ENCODE data around the gene FYB2. TPM values are rescaled to one million over a fixed set of nuclear protein-coding genes. Genes with fewer than 3 reads are reported as not detected.

Gene FYB2
- not detected for total RNA-seq
- not detected for polyA plus RNA-seq
- not detected for total RNA-seq

- Mint-ChIP-seq H3K27ac (no peak within 1 kb of the TSS), H3K4me3 (no peak within 1 kb of the TSS), H3K36me3 (no peaks in the 10 kb centered on the region), H3K27me3 (peaks cover 0 to 45% (median 22%) of the 10 kb centered on the region in 5 donors), H3K9me3 (peaks cover 0 to 6% (median 0%) of the 10 kb centered on the region in 11 donors), H3K4me1 (no peaks in the 10 kb centered on the region)
- Histone ChIP-seq H3K27ac (ENCODE audit: low read depth, low read length) (no peak within 1 kb of the TSS), H3K9me3 (ENCODE audit: control insufficient read depth in 2 of 3, low read length in 3 of 3) (no peaks in the 10 kb centered on the region), H3K36me3 (ENCODE audit: control insufficient read depth in 2 of 3, insufficient read depth in 3 of 3, low read length in 3 of 3) (no peaks in the 10 kb centered on the region), H3K4me3 (ENCODE audit: low read length) (no peak within 1 kb of the TSS), H3K4me1 (ENCODE audit: control insufficient read depth in 2 of 2, insufficient read depth in 2 of 2, low read length in 2 of 2) (no peaks in the 10 kb centered on the region), H3K27me3 (ENCODE audit: control insufficient read depth in 2 of 2, insufficient read depth in 2 of 2, low read length in 2 of 2) (no peaks in the 10 kb centered on the region)
- intact Hi-C loops (cut with micrococcal nuclease), result no loop called here
- ATAC-seq (no peak), DNase-seq (no peak)
- ChIA-PET CTCF (interaction anchor here (0.5 kb wide), 1 partner anchor 11 kb away, joined by 3 read pairs; no protein-coding TSS in a partner anchor), POLR2A (no interaction called here)
Measured at GRCh38 chr1:56819387-56819899, at the start of gene FYB2. Gene FYB2, minus strand, starts transcription at chr1:56819404. Its CDS starts 114 bp downstream, at chr1:56819290.

GRCh38 chr1:56868761-56869160 lies 49.6 kb upstream of the FYB2 start:
- POLR2A ChIA-PET, result no interaction called here
- Histone ChIP-seq H3K9me3 (ENCODE audit: control insufficient read depth in 2 of 3, low read length in 3 of 3) (no peaks in the 10 kb centered on the region), H3K4me3 (ENCODE audit: low read length) (no peak overlapping the region), H3K4me1 (ENCODE audit: control insufficient read depth in 2 of 2, insufficient read depth in 2 of 2, low read length in 2 of 2) (no peaks in the 10 kb centered on the region), H3K36me3 (ENCODE audit: control insufficient read depth in 2 of 3, insufficient read depth in 3 of 3, low read length in 3 of 3) (no peaks in the 10 kb centered on the region), H3K27me3 (ENCODE audit: control insufficient read depth in 2 of 2, insufficient read depth in 2 of 2, low read length in 2 of 2) (peaks cover 0 to 2% of the 10 kb centered on the region in 2 donors), H3K27ac (ENCODE audit: low read depth, low read length) (no peak overlapping the region)
- Mint-ChIP-seq H3K36me3 (no peaks in the 10 kb centered on the region), H3K9me3 (peaks cover 0 to 8% (median 0%) of the 10 kb centered on the region in 11 donors), H3K4me1 (no peaks in the 10 kb centered on the region), H3K4me3 (no peak overlapping the region), H3K27me3 (peaks cover 0 to 42% (median 25%) of the 10 kb centered on the region in 5 donors), H3K27ac (no peak overlapping the region)
- no peak for ATAC-seq
- CTCF ChIA-PET, result no interaction called here
- intact Hi-C loops (cut with micrococcal nuclease), result no loop called here
- no peak for DNase-seq

- Mint-ChIP-seq H3K27me3 (peaks cover 0 to 38% (median 22%) of the 10 kb centered on the region in 5 donors), H3K4me1 (no peaks in the 10 kb centered on the region), H3K36me3 (no peaks in the 10 kb centered on the region), H3K4me3 (no peak overlapping the region), H3K9me3 (peaks cover 0 to 8% (median 0%) of the 10 kb centered on the region in 11 donors), H3K27ac (no peak overlapping the region)
- Histone ChIP-seq H3K9me3 (ENCODE audit: control insufficient read depth in 2 of 3, low read length in 3 of 3) (no peaks in the 10 kb centered on the region), H3K4me3 (ENCODE audit: low read length) (no peak overlapping the region), H3K27ac (ENCODE audit: low read depth, low read length) (no peak overlapping the region), H3K4me1 (ENCODE audit: control insufficient read depth in 2 of 2, insufficient read depth in 2 of 2, low read length in 2 of 2) (no peaks in the 10 kb centered on the region), H3K36me3 (ENCODE audit: control insufficient read depth in 2 of 3, insufficient read depth in 3 of 3, low read length in 3 of 3) (no peaks in the 10 kb centered on the region), H3K27me3 (ENCODE audit: control insufficient read depth in 2 of 2, insufficient read depth in 2 of 2, low read length in 2 of 2) (peaks cover 0 to 2% of the 10 kb centered on the region in 2 donors)
- DNase-seq, result no peak
- ATAC-seq, result no peak
- intact Hi-C loops (cut with micrococcal nuclease), result no loop called here
- ChIA-PET POLR2A (no interaction called here), CTCF (no interaction called here)
Measured at GRCh38 chr1:56867491-56867890, 48.3 kb upstream of the FYB2 start.

GRCh38 chr1:56866656-56867055 lies 47.5 kb upstream of the FYB2 start:
- CTCF ChIA-PET, result no interaction called here

GRCh38 chr1:56864430-56864829 lies 45.2 kb upstream of the FYB2 start:
- H3K4me1 ChIP-seq (ENCODE audit: control insufficient read depth in 2 of 2, insufficient read depth in 2 of 2, low read length in 2 of 2), result no peaks in the 10 kb centered on the region
- H3K9me3 ChIP-seq (ENCODE audit: control insufficient read depth in 2 of 3, low read length in 3 of 3), result no peaks in the 10 kb centered on the region
- H3K27me3 Mint-ChIP-seq, result peaks cover 0 to 25% (median 20%) of the 10 kb centered on the region in 5 donors
- H3K36me3 Mint-ChIP-seq, result no peaks in the 10 kb centered on the region
- no peaks in the 10 kb centered on the region for H3K4me1 Mint-ChIP-seq
- CTCF ChIA-PET, result no interaction called here
- H3K4me3 Mint-ChIP-seq, result no peak overlapping the region
- ATAC-seq (no peak), DNase-seq (no peak)
- no peaks in the 10 kb centered on the region for H3K36me3 ChIP-seq (ENCODE audit: control insufficient read depth in 2 of 3, insufficient read depth in 3 of 3, low read length in 3 of 3)
- intact Hi-C loops (cut with micrococcal nuclease), result no loop called here
- POLR2A ChIA-PET, result no interaction called here
- H3K4me3 ChIP-seq (ENCODE audit: low read length), result no peak overlapping the region
- no peak overlapping the region for H3K27ac ChIP-seq (ENCODE audit: low read depth, low read length)
- H3K9me3 Mint-ChIP-seq, result peaks cover 0 to 14% (median 1%) of the 10 kb centered on the region in 11 donors
- no peaks in the 10 kb centered on the region for H3K27me3 ChIP-seq (ENCODE audit: control insufficient read depth in 2 of 2, insufficient read depth in 2 of 2, low read length in 2 of 2)
- H3K27ac Mint-ChIP-seq, result no peak overlapping the region

More at GRCh38 chr1:56866656-56867055, 47.5 kb upstream of the FYB2 start:
- Histone ChIP-seq H3K9me3 (ENCODE audit: control insufficient read depth in 2 of 3, low read length in 3 of 3) (no peaks in the 10 kb centered on the region), H3K36me3 (ENCODE audit: control insufficient read depth in 2 of 3, insufficient read depth in 3 of 3, low read length in 3 of 3) (no peaks in the 10 kb centered on the region), H3K27ac (ENCODE audit: low read depth, low read length) (no peak overlapping the region), H3K4me1 (ENCODE audit: control insufficient read depth in 2 of 2, insufficient read depth in 2 of 2, low read length in 2 of 2) (no peaks in the 10 kb centered on the region), H3K27me3 (ENCODE audit: control insufficient read depth in 2 of 2, insufficient read depth in 2 of 2, low read length in 2 of 2) (peaks cover 0 to 2% of the 10 kb centered on the region in 2 donors), H3K4me3 (ENCODE audit: low read length) (no peak overlapping the region)
- H3K27me3 Mint-ChIP-seq, result peaks cover 0 to 38% (median 20%) of the 10 kb centered on the region in 5 donors
- ATAC-seq (no peak), DNase-seq (no peak)
- no peak overlapping the region for H3K27ac Mint-ChIP-seq
- H3K36me3 Mint-ChIP-seq, result no peaks in the 10 kb centered on the region
- H3K4me1 Mint-ChIP-seq, result no peaks in the 10 kb centered on the region
- H3K9me3 Mint-ChIP-seq, result peaks cover 0 to 8% (median 0%) of the 10 kb centered on the region in 11 donors
- no peak overlapping the region for H3K4me3 Mint-ChIP-seq
- intact Hi-C loops (cut with micrococcal nuclease), result no loop called here
- POLR2A ChIA-PET, result no interaction called here

DNA sequence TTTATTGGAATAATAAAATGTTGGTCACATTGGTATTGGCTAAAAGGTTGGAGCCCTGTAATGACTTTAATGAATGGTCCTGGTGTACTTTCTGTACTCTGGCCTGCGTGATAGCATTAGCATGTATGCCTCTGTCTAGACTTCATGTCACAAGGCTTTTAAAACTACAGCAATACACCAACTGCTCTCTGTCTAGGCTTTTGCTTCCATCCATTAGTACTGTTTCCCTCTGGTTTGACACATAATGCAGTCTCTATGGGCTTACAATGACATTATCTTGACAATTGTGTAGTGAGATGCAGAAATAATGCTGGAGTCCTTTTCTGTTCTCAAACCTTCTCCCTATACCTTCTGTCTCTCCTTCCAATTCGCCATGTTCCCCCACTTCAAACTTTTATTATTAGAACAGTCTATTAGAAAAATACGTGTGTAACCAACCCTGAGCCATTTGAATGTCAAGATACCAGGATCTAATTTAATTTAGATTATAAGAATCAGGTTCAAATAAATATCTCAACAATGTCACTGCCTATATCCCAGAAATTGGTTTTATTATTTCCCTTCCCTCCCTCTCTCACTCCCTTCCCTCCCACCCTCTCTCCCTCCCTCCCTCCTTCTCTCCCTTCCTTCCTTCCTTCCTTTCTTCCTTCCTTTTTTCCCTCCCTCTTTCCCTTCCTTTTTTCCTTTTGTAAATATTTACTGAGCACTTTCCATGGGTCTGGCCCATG lies 44.2 kb upstream of the FYB2 start:
- Histone ChIP-seq H3K9me3 (ENCODE audit: control insufficient read depth in 2 of 3, low read length in 3 of 3) (no peaks in the 10 kb centered on the region), H3K27me3 (ENCODE audit: control insufficient read depth in 2 of 2, insufficient read depth in 2 of 2, low read length in 2 of 2) (no peaks in the 10 kb centered on the region), H3K4me3 (ENCODE audit: low read length) (no peak overlapping the region), H3K36me3 (ENCODE audit: control insufficient read depth in 2 of 3, insufficient read depth in 3 of 3, low read length in 3 of 3) (no peaks in the 10 kb centered on the region), H3K27ac (ENCODE audit: low read depth, low read length) (no peak overlapping the region), H3K4me1 (ENCODE audit: control insufficient read depth in 2 of 2, insufficient read depth in 2 of 2, low read length in 2 of 2) (no peaks in the 10 kb centered on the region)
- Mint-ChIP-seq H3K27me3 (peaks cover 0 to 21% (median 19%) of the 10 kb centered on the region in 5 donors), H3K27ac (no peak overlapping the region), H3K4me3 (no peak overlapping the region), H3K36me3 (no peaks in the 10 kb centered on the region), H3K4me1 (no peaks in the 10 kb centered on the region), H3K9me3 (peaks cover 0 to 14% (median 1%) of the 10 kb centered on the region in 11 donors)
- no peak for ATAC-seq
- no peak for DNase-seq
- intact Hi-C loops (cut with micrococcal nuclease), result no loop called here
- POLR2A ChIA-PET, result no interaction called here
- CTCF ChIA-PET, result no interaction called here

GRCh38 chr1:56859287-56859686 lies 40.1 kb upstream of the FYB2 start:
- Histone ChIP-seq H3K4me1 (ENCODE audit: control insufficient read depth in 2 of 2, insufficient read depth in 2 of 2, low read length in 2 of 2) (no peaks in the 10 kb centered on the region), H3K27ac (ENCODE audit: low read depth, low read length) (no peak overlapping the region), H3K4me3 (ENCODE audit: low read length) (no peak overlapping the region), H3K27me3 (ENCODE audit: control insufficient read depth in 2 of 2, insufficient read depth in 2 of 2, low read length in 2 of 2) (peaks cover 0 to 5% of the 10 kb centered on the region in 2 donors), H3K36me3 (ENCODE audit: control insufficient read depth in 2 of 3, insufficient read depth in 3 of 3, low read length in 3 of 3) (no peaks in the 10 kb centered on the region), H3K9me3 (ENCODE audit: control insufficient read depth in 2 of 3, low read length in 3 of 3) (no peaks in the 10 kb centered on the region)
- Mint-ChIP-seq H3K27ac (no peak overlapping the region), H3K27me3 (peaks cover 0 to 27% (median 15%) of the 10 kb centered on the region in 5 donors), H3K4me3 (no peak overlapping the region), H3K4me1 (no peaks in the 10 kb centered on the region), H3K9me3 (peaks cover 0 to 11% (median under 1%) of the 10 kb centered on the region in 11 donors), H3K36me3 (no peaks in the 10 kb centered on the region)
- DNase-seq (no peak), ATAC-seq (no peak)
- CTCF ChIA-PET, result no interaction called here
- POLR2A ChIA-PET, result no interaction called here
- intact Hi-C loops (cut with micrococcal nuclease), result no loop called here
